PFSK-1 (cell line): ENCODE results near the gene ZNF433.

Experiments used
- POLR2AphosphoS5 ChIP-seq: IDR thresholded peaks from 2 replicates; pipeline ENCODE4 v1.6.1; 2012; ENCODE audit warnings: low read depth, mild to moderate bottlenecking, control low read depth, low read length, moderate library complexity
- SIN3A ChIP-seq: IDR thresholded peaks from 2 replicates; pipeline ENCODE4 v1.6.1; 2012; ENCODE audit warnings: mild to moderate bottlenecking, low read length, moderate library complexity, borderline replicate concordance; ENCODE audit not compliant: insufficient read depth
- TAF1 ChIP-seq: IDR thresholded peaks from 2 replicates; pipeline ENCODE4 v1.6.1; 2012; ENCODE audit warnings: low read length, control low read depth, borderline replicate concordance; ENCODE audit not compliant: insufficient read depth

GRCh38 chr19:11986754-11987153 lies 48.7 kb downstream of the ZNF433 start:
- TF ChIP-seq POLR2AphosphoS5 (no peak), TAF1 (no peak), SIN3A (no peak)
